HCT116 (cell line): ENCODE data around the gene POU2F3. TPM values are rescaled to one million over a fixed set of nuclear protein-coding genes. Genes with fewer than 3 reads are reported as not detected.

Experiments used
- ATAC-seq: fragments of 200-7000 bp; cut with Tn5 transposase; 2 replicates; pipeline ENCODE4 v1.9.1; 2020; ENCODE audit warnings: mild to moderate bottlenecking, moderate library complexity
- BruUV-seq: library from RNA; stranded (reverse); fragments of 400-500 nt; replicated peaks from 2 replicates; lab custom pipeline; 2021; lab: Mats Ljungman, UMichigan
- CTCF ChIA-PET: fragments of 300-600 bp; sonication (Branson Sonifier 250); formaldehyde crosslinking; loops from one replicate; lab custom pipeline; 2021; ENCODE audit warnings: antibody characterized with exemption; lab: Charles Lee
- POLR2A ChIA-PET: fragments of 300-600, 350-600 bp; sonication (Branson Sonifier 250); formaldehyde crosslinking; loops from one replicate; lab custom pipeline; 2021; ENCODE audit warnings: antibody characterized with exemption; lab: Charles Lee
- RAD21 ChIA-PET, 2 experiments: fragments of 300-600 bp; sonication (Branson Sonifier 250); formaldehyde crosslinking; loops; one replicate each; lab custom pipeline; 2023; ENCODE audit warnings: low total read pairs in 2 of 2; ENCODE audit not compliant: uncharacterized antibody in 2 of 2, unreplicated experiment in 2 of 2, low non-redundant PET in 1 of 2; lab: Charles Lee
- DNase-seq: peaks from one replicate; pipeline ENCODE4 v3.0.0-alpha.2; 2010; ENCODE audit warnings: low read depth, low spot score
- H2AFZ ChIP-seq: fragments of 200-600 bp; shearing (Covaris generic), sonication (generic); 2 replicates; pipeline ENCODE4 v1.6.1; 2017; ENCODE audit warnings: low read depth, mixed run types, mixed read lengths, antibody characterized with exemption, low read length; ENCODE audit not compliant: poor library complexity, severe bottlenecking
- H3K27ac ChIP-seq: 2 replicates; pipeline ENCODE4 v1.5.1; 2012; ENCODE audit warnings: low read depth, low read length
- H3K27me3 ChIP-seq: fragments of 200-600 bp; sonication (generic); 2 replicates; pipeline ENCODE4 v1.6.1; 2016; ENCODE audit warnings: mixed run types, low read length, mixed read lengths; ENCODE audit not compliant: insufficient read depth
- H3K36me3 ChIP-seq, 2 experiments: fragments of 200-500 bp in 1 of 2; fragments of 200-600 bp in 1 of 2; sonication (Bioruptor generic) in 1 of 2; sonication (generic) in 1 of 2; 2 replicates each; pipeline versions ENCODE4 v1.5.1 to v1.6.1; 2014 to 2016; ENCODE audit warnings: low read length in 2 of 2, inconsistent platforms in 1 of 2, mixed read lengths in 1 of 2, mixed run types in 1 of 2; ENCODE audit not compliant: insufficient read depth in 2 of 2, control insufficient read depth in 1 of 2
- H3K4me1 ChIP-seq, 2 experiments: fragments of 200-600 bp in 1 of 2; sonication (generic) in 1 of 2; 2 replicates each; pipeline versions ENCODE4 v1.5.1 to v1.6.1; 2012 to 2017; ENCODE audit warnings: low read length in 2 of 2, inconsistent platforms in 1 of 2, mild to moderate bottlenecking in 1 of 2, mixed read lengths in 1 of 2, mixed run types in 1 of 2, moderate library complexity in 1 of 2; ENCODE audit not compliant: insufficient read depth in 2 of 2, control insufficient read depth in 1 of 2
- H3K4me2 ChIP-seq: fragments of 200-600 bp; sonication (generic); 2 replicates; pipeline ENCODE4 v1.6.1; 2017; ENCODE audit warnings: mixed run types, low read length, mixed read lengths
- H3K4me3 ChIP-seq, 2 experiments: fragments of 200-600 bp in 1 of 2; sonication (generic) in 1 of 2; replicated peaks in 1 of 2; 2 replicates each; pipeline ENCODE4 v1.5.1; 2011 to 2016; ENCODE audit warnings: low read length in 2 of 2, control low read depth in 1 of 2, low read depth in 1 of 2, mild to moderate bottlenecking in 1 of 2, mixed read lengths in 1 of 2, mixed run types in 1 of 2
- H3K79me2 ChIP-seq: fragments of 200-600 bp; sonication (generic); 2 replicates; pipeline ENCODE4 v1.6.1; 2017; ENCODE audit warnings: mild to moderate bottlenecking, mixed run types, low read length, moderate library complexity, mixed read lengths; ENCODE audit not compliant: insufficient read depth
- H3K9ac ChIP-seq: fragments of 200-600 bp; sonication (generic); 2 replicates; pipeline ENCODE4 v1.6.1; 2016; ENCODE audit warnings: low read length, mixed read lengths
- H3K9me2 ChIP-seq: fragments of 200-600 bp; sonication (generic), shearing (Covaris generic); 2 replicates; pipeline ENCODE4 v1.6.1; 2017; ENCODE audit warnings: mixed run types, mild to moderate bottlenecking, moderate library complexity; ENCODE audit not compliant: insufficient read depth
- H3K9me3 ChIP-seq, 2 experiments: fragments of 200-500 bp in 1 of 2; fragments of 200-600 bp in 1 of 2; sonication (Bioruptor generic) in 1 of 2; sonication (generic) in 1 of 2; 2 replicates each; pipeline ENCODE4 v1.6.1; 2014 to 2017; ENCODE audit warnings: low read length in 2 of 2, mixed read lengths in 2 of 2, inconsistent platforms in 1 of 2, low read depth in 1 of 2, mild to moderate bottlenecking in 1 of 2, mixed run types in 1 of 2, moderate library complexity in 1 of 2; ENCODE audit not compliant: control insufficient read depth in 1 of 2, insufficient read depth in 1 of 2
- H4K20me1 ChIP-seq: fragments of 200-600 bp; sonication (generic), shearing (Covaris generic); 2 replicates; pipeline ENCODE4 v1.6.1; 2017; ENCODE audit warnings: mixed run types, mild to moderate bottlenecking, moderate library complexity; ENCODE audit not compliant: insufficient read depth
- CBX3 ChIP-seq: IDR thresholded peaks from 2 replicates; pipeline ENCODE4 v1.6.1; 2012; ENCODE audit warnings: low read depth
- CTCF ChIP-seq, 3 experiments: fragments of 200-600 bp in 1 of 3; sonication (generic) in 1 of 3; IDR thresholded peaks in 2 of 3; conservative IDR thresholded peaks in 1 of 3; 2 replicates each; pipeline ENCODE4 v1.5.1; 2012 to 2017; ENCODE audit warnings: low read depth in 2 of 3, low read length in 2 of 3, antibody characterized with exemption in 1 of 3, borderline replicate concordance in 1 of 3, control low read depth in 1 of 3, mild to moderate bottlenecking in 1 of 3, mixed read lengths in 1 of 3, mixed run types in 1 of 3, moderate library complexity in 1 of 3; ENCODE audit not compliant: insufficient read depth in 1 of 3
- ELF1 ChIP-seq: IDR thresholded peaks from 2 replicates; pipeline ENCODE4 v1.6.1; 2012; ENCODE audit warnings: low read depth, borderline replicate concordance
- JUND ChIP-seq: IDR thresholded peaks from 2 replicates; pipeline ENCODE4 v1.6.1; 2012
- TCF7L2 ChIP-seq: IDR thresholded peaks from 2 replicates; pipeline ENCODE4 v1.7.0; 2011; ENCODE audit warnings: borderline replicate concordance, inconsistent platforms; ENCODE audit not compliant: insufficient read depth, insufficient read length; ENCODE audit errors: extremely low read depth
- ZFX ChIP-seq: fragments of 450-650 bp; IDR thresholded peaks from 2 replicates; pipeline ENCODE4 v1.6.1; 2017
- intact Hi-C: fragments of 100-400 bp; cut with micrococcal nuclease; formaldehyde crosslinking; loops from 2 replicates; pipeline ENCODE4 v1.10.0; 2022
- total RNA-seq: library from RNA; stranded (reverse); gene quantifications from one replicate; pipeline ENCODE4 v1.2.1, GENCODE V29; 2021; ENCODE audit not compliant: unreplicated experiment
- TF ChIP-seq, protein P1 (sequence below): IDR thresholded peaks from 2 replicates; pipeline ENCODE4 v1.6.1; 2012
- TF ChIP-seq, protein P2 (sequence below): IDR thresholded peaks from 2 replicates; pipeline ENCODE4 v1.6.1; 2012; ENCODE audit warnings: low read depth

The POU2F3 gene
- total RNA-seq, 1 experiment from 2014 or later: 0.15 TPM

GRCh38 chr11:120308081-120308480, 68.1 kb downstream of the POU2F3 start:
- no peaks in the 10 kb centered on the region for H4K20me1 ChIP-seq
- no TSS peak for BruUV-seq
- H3K79me2 ChIP-seq: no peaks in the 10 kb centered on the region
- no peak overlapping the region for H3K4me3 ChIP-seq
- no peak overlapping the region for H3K27ac ChIP-seq
- TF ChIP-seq JUND (no peak), TCF7L2 (no peak), ZFX (no peak), CBX3 (no peak), CTCF (IDR thresholded peaks at IDR 0.05 in 2 of 3, conservative IDR thresholded peaks at IDR 0.05 in 1 of 3; ENCODE audit: borderline replicate concordance in 1 of 3, insufficient read depth in 1 of 3, low read depth in 2 of 3, low read length in 2 of 3) (no peak), ELF1 (no peak)
- TF ChIP-seq, protein P1, sequence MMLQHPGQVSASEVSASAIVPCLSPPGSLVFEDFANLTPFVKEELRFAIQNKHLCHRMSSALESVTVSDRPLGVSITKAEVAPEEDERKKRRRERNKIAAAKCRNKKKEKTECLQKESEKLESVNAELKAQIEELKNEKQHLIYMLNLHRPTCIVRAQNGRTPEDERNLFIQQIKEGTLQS: no peak
- TF ChIP-seq, protein P2, sequence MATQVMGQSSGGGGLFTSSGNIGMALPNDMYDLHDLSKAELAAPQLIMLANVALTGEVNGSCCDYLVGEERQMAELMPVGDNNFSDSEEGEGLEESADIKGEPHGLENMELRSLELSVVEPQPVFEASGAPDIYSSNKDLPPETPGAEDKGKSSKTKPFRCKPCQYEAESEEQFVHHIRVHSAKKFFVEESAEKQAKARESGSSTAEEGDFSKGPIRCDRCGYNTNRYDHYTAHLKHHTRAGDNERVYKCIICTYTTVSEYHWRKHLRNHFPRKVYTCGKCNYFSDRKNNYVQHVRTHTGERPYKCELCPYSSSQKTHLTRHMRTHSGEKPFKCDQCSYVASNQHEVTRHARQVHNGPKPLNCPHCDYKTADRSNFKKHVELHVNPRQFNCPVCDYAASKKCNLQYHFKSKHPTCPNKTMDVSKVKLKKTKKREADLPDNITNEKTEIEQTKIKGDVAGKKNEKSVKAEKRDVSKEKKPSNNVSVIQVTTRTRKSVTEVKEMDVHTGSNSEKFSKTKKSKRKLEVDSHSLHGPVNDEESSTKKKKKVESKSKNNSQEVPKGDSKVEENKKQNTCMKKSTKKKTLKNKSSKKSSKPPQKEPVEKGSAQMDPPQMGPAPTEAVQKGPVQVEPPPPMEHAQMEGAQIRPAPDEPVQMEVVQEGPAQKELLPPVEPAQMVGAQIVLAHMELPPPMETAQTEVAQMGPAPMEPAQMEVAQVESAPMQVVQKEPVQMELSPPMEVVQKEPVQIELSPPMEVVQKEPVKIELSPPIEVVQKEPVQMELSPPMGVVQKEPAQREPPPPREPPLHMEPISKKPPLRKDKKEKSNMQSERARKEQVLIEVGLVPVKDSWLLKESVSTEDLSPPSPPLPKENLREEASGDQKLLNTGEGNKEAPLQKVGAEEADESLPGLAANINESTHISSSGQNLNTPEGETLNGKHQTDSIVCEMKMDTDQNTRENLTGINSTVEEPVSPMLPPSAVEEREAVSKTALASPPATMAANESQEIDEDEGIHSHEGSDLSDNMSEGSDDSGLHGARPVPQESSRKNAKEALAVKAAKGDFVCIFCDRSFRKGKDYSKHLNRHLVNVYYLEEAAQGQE: no peak
- no peak overlapping the region for H3K9ac ChIP-seq
- peaks cover 20 to 60% of the 10 kb centered on the region in 2 experiments for H3K4me1 ChIP-seq
- H3K9me3 ChIP-seq: no peaks in the 10 kb centered on the region
- CTCF ChIA-PET: interaction anchor here (0.6 to 1.4 kb wide), 2 partner anchors 17 to 1372 kb away, joined by 3 to 4 read pairs; partner anchors contain the start of gene TLCD5
- RAD21 ChIA-PET: no interaction called here
- POLR2A ChIA-PET: interaction anchor here (0.8 to 1.0 kb wide), 2 partner anchors 17 to 72 kb away, joined by 3 read pairs; partner anchors contain the start of gene TLCD5
- H3K36me3 ChIP-seq: no peaks in the 10 kb centered on the region
- no peak overlapping the region for H2AFZ ChIP-seq
- intact Hi-C loops: no loop called here
- DNase-seq: no peak
- no peak for ATAC-seq
- H3K27me3 ChIP-seq: no peaks in the 10 kb centered on the region
- H3K9me2 ChIP-seq: no peaks in the 10 kb centered on the region
- H3K4me2 ChIP-seq: peak overlapping the region; percentile 33
